Fibroblast of skin of right biceps (primary cell): Measurements from ENCODE around the gene ZWILCH.

Experiments used
- DNase-seq: peaks from one replicate; pipeline ENCODE4 v3.0.0-alpha.2; 2013

ZWILCH gene

GRCh38 chr15:66558271-66558670 lies 53.1 kb downstream of the ZWILCH start:
- DNase-seq, result no peak

GRCh38 chr15:66560856-66561525 lies 55.9 kb downstream of the ZWILCH start:
- DNase-seq, result no peak

- peak; percentile 26 for DNase-seq
Observed at GRCh38 chr15:66563126-66563525, 58.0 kb downstream of the ZWILCH start.

- no peak for DNase-seq
Observed at GRCh38 chr15:66563566-66564110, 58.5 kb downstream of the ZWILCH start.

- DNase-seq, result no peak
Observed at GRCh38 chr15:66564136-66565041, 59.3 kb downstream of the ZWILCH start.

GRCh38 chr15:66565141-66565641 lies 60.1 kb downstream of the ZWILCH start:
- DNase-seq, result peak; percentile 37

GRCh38 chr15:66565741-66566144 lies 60.6 kb downstream of the ZWILCH start, which contains the start of gene LCTL:
LCTL (minus strand) TSS chr15:66565998; CDS start chr15:66565365, 633 bp downstream.
- DNase-seq, result peak; percentile 90

GRCh38 chr15:66566963-66567531 lies 61.9 kb downstream of the ZWILCH start:
- peak; percentile 84 for DNase-seq

GRCh38 chr15:66567897-66568296 lies 62.8 kb downstream of the ZWILCH start:
- no peak for DNase-seq

GRCh38 chr15:66569461-66570137 lies 64.5 kb downstream of the ZWILCH start:
- DNase-seq, result no peak

- DNase-seq, result no peak
Observed at GRCh38 chr15:66570327-66570726, 65.2 kb downstream of the ZWILCH start.

- no peak for DNase-seq
Observed at GRCh38 chr15:66570842-66571478, 65.8 kb downstream of the ZWILCH start.

- no peak for DNase-seq
Observed at GRCh38 chr15:66572146-66572545, 67.0 kb downstream of the ZWILCH start.

GRCh38 chr15:66573348-66573718 lies 68.2 kb downstream of the ZWILCH start:
- DNase-seq, result no peak

- DNase-seq, result peak; percentile 95
Observed at GRCh38 chr15:66573719-66574595, 68.8 kb downstream of the ZWILCH start.

GRCh38 chr15:66574596-66574950 lies 69.4 kb downstream of the ZWILCH start:
- no peak for DNase-seq

GRCh38 chr15:66578286-66578875 lies 73.3 kb downstream of the ZWILCH start:
- DNase-seq, result peak; percentile 81

- DNase-seq, result peak; percentile 72
Observed at GRCh38 chr15:66580643-66581042, 75.5 kb downstream of the ZWILCH start.

- DNase-seq, result no peak
Observed at GRCh38 chr15:66581972-66582537, 76.9 kb downstream of the ZWILCH start.
